ENCODE measurements around the gene SRGAP3.

DNA sequence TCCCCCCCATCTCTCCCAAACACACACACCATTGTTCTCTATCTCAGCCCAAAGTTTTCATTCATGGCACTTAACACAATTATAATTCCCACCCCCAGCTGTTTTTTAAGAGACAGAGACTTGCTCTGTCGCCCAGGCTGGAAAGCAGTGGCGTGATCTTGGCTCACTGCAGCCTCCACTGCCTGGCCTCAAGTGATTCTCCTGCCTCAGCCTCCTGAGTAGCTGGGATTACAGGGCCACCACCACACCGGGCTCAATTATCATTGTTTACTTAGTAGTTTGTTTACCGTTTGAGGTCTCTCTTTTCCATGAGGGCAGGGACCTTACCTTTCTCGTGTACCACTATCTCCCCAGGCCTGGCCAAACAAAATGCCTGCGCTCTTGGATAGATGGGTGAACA is 206.4 kb downstream of the SRGAP3 start:
- TF ChIP-seq, protein P1, sequence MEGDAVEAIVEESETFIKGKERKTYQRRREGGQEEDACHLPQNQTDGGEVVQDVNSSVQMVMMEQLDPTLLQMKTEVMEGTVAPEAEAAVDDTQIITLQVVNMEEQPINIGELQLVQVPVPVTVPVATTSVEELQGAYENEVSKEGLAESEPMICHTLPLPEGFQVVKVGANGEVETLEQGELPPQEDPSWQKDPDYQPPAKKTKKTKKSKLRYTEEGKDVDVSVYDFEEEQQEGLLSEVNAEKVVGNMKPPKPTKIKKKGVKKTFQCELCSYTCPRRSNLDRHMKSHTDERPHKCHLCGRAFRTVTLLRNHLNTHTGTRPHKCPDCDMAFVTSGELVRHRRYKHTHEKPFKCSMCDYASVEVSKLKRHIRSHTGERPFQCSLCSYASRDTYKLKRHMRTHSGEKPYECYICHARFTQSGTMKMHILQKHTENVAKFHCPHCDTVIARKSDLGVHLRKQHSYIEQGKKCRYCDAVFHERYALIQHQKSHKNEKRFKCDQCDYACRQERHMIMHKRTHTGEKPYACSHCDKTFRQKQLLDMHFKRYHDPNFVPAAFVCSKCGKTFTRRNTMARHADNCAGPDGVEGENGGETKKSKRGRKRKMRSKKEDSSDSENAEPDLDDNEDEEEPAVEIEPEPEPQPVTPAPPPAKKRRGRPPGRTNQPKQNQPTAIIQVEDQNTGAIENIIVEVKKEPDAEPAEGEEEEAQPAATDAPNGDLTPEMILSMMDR (IDR thresholded peaks at IDR 0.05): no peak
- TF ChIP-seq POLR2A (IDR thresholded peaks at IDR 0.05): no peak
